Keratinocyte (primary cell): ENCODE data around the gene HERC4. TPM values are rescaled to one million over a fixed set of nuclear protein-coding genes. Genes with fewer than 3 reads are reported as not detected.

Experiments
- DNase-seq: peaks from one replicate; pipeline ENCODE4 v3.0.0-alpha.2; 2011; ENCODE audit warnings: low read depth, missing footprints, low spot score
- FAIRE-seq: peaks from 2 replicates; lab custom pipeline; 2011; peaks lifted over from hg19 to GRCh38; lab: Jason Lieb, UNC
- H2AFZ ChIP-seq: 2 replicates; pipeline ENCODE4 v1.6.0; 2012; ENCODE audit warnings: low read length, control low read depth, inconsistent platforms; ENCODE audit not compliant: control insufficient read depth
- H3K27ac ChIP-seq: 2 replicates; pipeline ENCODE4 v1.5.1; 2011; ENCODE audit warnings: low read length; ENCODE audit not compliant: control insufficient read depth, insufficient read depth
- H3K27me3 ChIP-seq: 3 replicates; pipeline ENCODE4 v1.6.0; 2011; ENCODE audit warnings: low read length; ENCODE audit not compliant: control insufficient read depth, insufficient read depth; ENCODE audit errors: extremely low read depth
- H3K36me3 ChIP-seq, 2 experiments: 2 replicates in 1 of 2; 3 replicates in 1 of 2; pipeline ENCODE4 v1.5.1; 2011; ENCODE audit warnings: low read length in 2 of 2, mild to moderate bottlenecking in 1 of 2; ENCODE audit not compliant: control insufficient read depth in 2 of 2, insufficient read depth in 2 of 2; ENCODE audit errors: extremely low read depth in 1 of 2
- H3K4me1 ChIP-seq: 3 replicates; pipeline ENCODE4 v1.5.1; 2011; ENCODE audit warnings: low read length; ENCODE audit not compliant: control insufficient read depth, insufficient read depth; ENCODE audit errors: extremely low read depth
- H3K4me2 ChIP-seq: 3 replicates; pipeline ENCODE4 v1.6.0; 2011; ENCODE audit warnings: low read depth, low read length; ENCODE audit not compliant: control insufficient read depth, insufficient read depth; ENCODE audit errors: extremely low read depth
- H3K4me3 ChIP-seq, 3 experiments: fragments of 200-600 bp in 1 of 3; sonication (generic) in 1 of 3; 2 replicates in 2 of 3; 3 replicates in 1 of 3; pipeline ENCODE4 v1.5.1; 2011 to 2016; ENCODE audit warnings: low read length in 3 of 3, mild to moderate bottlenecking in 3 of 3, control low read depth in 2 of 3, inconsistent platforms in 1 of 3, low read depth in 1 of 3, mixed read lengths in 1 of 3, mixed run types in 1 of 3, moderate library complexity in 1 of 3; ENCODE audit not compliant: control insufficient read depth in 2 of 3, insufficient read depth in 2 of 3; ENCODE audit errors: extremely low read depth in 1 of 3
- H3K79me2 ChIP-seq: 2 replicates; pipeline ENCODE4 v1.6.0; 2012; ENCODE audit warnings: low read length; ENCODE audit not compliant: control insufficient read depth, insufficient read depth
- H3K9ac ChIP-seq: 3 replicates; pipeline ENCODE4 v1.6.0; 2011; ENCODE audit warnings: low read length; ENCODE audit not compliant: control insufficient read depth, insufficient read depth; ENCODE audit errors: extremely low read depth
- H3K9me1 ChIP-seq: 3 replicates; pipeline ENCODE4 v1.6.0; 2011; ENCODE audit warnings: low read length; ENCODE audit not compliant: control insufficient read depth, insufficient read depth; ENCODE audit errors: extremely low read depth
- H3K9me3 ChIP-seq: 2 replicates; pipeline ENCODE4 v1.5.1; 2012; ENCODE audit warnings: low read depth, low read length; ENCODE audit not compliant: control insufficient read depth
- H4K20me1 ChIP-seq: 3 replicates; pipeline ENCODE4 v1.6.0; 2011; ENCODE audit warnings: low read length; ENCODE audit not compliant: control insufficient read depth, insufficient read depth; ENCODE audit errors: extremely low read depth
- EZH2 ChIP-seq: IDR thresholded peaks from one replicate; pipeline ENCODE4 v1.6.1; 2012; ENCODE audit warnings: inconsistent platforms, mild to moderate bottlenecking, low read length, moderate library complexity
- dilution Hi-C: fragments of 300-500 bp; cut with MboI; formaldehyde crosslinking; loops from one replicate; pipeline ENCODE4 v1.7.0; 2020; ENCODE audit warnings: low sequenced_read_pairs; ENCODE audit not compliant: extremely low pct_ligation_motif_present
- polyA plus RNA-seq, 5 experiments: library from polyadenylated mRNA; depleted of rRNA in 3 of 5; stranded (reverse) in 3 of 5; stranded (forward) in 1 of 5; unstranded in 1 of 5; fragments of >200 nt; gene quantifications; 1 replicate in 1 of 5; 2 replicates in 3 of 5; 3 replicates in 1 of 5; pipeline versions ENCODE4 v1.2.1 to v1.2.3, GENCODE V29; 2011 to 2012; ENCODE audit warnings: missing spikeins in 2 of 5, low read depth in 1 of 5, low replicate concordance in 1 of 5
- TF ChIP-seq, protein P1 (sequence below), 3 experiments: IDR thresholded peaks in 1 of 3; conservative IDR thresholded peaks in 1 of 3; optimal IDR thresholded peaks in 1 of 3; 2 replicates in 2 of 3; 3 replicates in 1 of 3; pipeline versions ENCODE3 to v1.5.1; 2011; ENCODE audit warnings: low read length in 3 of 3, mild to moderate bottlenecking in 3 of 3, moderate library complexity in 2 of 3, control low read depth in 1 of 3, inconsistent platforms in 1 of 3; ENCODE audit not compliant: insufficient read depth in 2 of 3; ENCODE audit errors: extremely low read depth in 1 of 3

HERC4 gene
- polyA plus RNA-seq, 1 donor (not counting 4 experiments of a cell fraction or from before 2014, with no cell fraction given): 42.9 TPM

DNA sequence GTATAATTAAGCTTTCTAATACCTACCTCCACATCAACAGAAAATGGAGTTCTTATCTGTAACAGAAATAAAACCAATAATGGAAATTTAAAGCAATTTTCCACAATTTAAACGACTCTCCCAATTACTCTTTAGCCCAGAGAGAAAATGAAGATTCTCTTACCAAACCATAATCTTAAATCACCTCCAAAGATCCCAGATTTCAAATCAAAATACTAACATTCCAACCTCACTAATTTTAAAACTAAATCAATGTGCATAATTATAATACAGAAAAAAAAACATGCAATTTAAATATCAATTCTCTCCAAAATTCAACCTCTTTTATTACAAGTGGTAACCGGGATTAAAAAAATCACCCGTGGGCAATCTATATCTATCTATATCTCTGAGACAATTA, 1.5 kb downstream of the HERC4 start:
- FAIRE-seq: no peak

DNA sequence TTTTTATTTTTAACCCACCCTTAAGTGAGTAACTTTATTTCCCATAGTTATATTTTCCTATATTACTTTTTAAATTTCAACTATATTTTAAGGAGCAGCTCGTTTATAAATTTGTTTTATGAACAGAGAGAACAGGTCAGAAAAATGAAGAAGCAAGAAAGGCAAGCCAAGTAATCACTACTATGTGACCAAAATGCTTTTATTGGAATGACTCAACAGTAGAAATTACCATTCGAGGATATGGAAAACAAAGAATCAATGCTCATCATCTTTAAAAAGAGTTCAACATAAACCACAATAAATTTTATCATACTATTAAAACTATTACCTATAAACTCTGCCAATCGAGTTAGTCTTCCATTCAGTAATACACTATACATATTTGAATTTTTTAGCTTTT, 7.6 kb downstream of the HERC4 start:
- Histone ChIP-seq H3K79me2 (peaks cover 65% of the 10 kb centered on the region), H2AFZ (no peak overlapping the region), H3K9me1 (no peaks in the 10 kb centered on the region), H3K4me3 (no peak overlapping the region), H3K36me3 (peaks cover 7 to 14% of the 10 kb centered on the region in 2 experiments), H3K9ac (no peak overlapping the region), H3K27me3 (no peaks in the 10 kb centered on the region), H3K4me1 (peaks cover 9% of the 10 kb centered on the region), H3K4me2 (no peak overlapping the region), H4K20me1 (peaks cover 3% of the 10 kb centered on the region), H3K27ac (no peak overlapping the region), H3K9me3 (no peaks in the 10 kb centered on the region)
- dilution Hi-C loops: no loop called here
- DNase-seq: no peak
- TF ChIP-seq, protein P1, sequence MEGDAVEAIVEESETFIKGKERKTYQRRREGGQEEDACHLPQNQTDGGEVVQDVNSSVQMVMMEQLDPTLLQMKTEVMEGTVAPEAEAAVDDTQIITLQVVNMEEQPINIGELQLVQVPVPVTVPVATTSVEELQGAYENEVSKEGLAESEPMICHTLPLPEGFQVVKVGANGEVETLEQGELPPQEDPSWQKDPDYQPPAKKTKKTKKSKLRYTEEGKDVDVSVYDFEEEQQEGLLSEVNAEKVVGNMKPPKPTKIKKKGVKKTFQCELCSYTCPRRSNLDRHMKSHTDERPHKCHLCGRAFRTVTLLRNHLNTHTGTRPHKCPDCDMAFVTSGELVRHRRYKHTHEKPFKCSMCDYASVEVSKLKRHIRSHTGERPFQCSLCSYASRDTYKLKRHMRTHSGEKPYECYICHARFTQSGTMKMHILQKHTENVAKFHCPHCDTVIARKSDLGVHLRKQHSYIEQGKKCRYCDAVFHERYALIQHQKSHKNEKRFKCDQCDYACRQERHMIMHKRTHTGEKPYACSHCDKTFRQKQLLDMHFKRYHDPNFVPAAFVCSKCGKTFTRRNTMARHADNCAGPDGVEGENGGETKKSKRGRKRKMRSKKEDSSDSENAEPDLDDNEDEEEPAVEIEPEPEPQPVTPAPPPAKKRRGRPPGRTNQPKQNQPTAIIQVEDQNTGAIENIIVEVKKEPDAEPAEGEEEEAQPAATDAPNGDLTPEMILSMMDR (optimal IDR thresholded peaks at IDR 0.05 in 1 of 3, IDR thresholded peaks at IDR 0.05 in 1 of 3, conservative IDR thresholded peaks at IDR 0.05 in 1 of 3; ENCODE audit: extremely low read depth in 1 of 3, insufficient read depth in 2 of 3, low read length in 3 of 3): no peak
- TF ChIP-seq EZH2: no peak
- no peak for FAIRE-seq

More for the DNA sequence above, 1.5 kb downstream of the HERC4 start:
- Histone ChIP-seq H2AFZ (no peak overlapping the region), H3K9ac (peak overlapping the region; percentile 98), H3K4me1 (peaks cover 20% of the 10 kb centered on the region), H4K20me1 (peaks cover 3% of the 10 kb centered on the region), H3K79me2 (peaks cover 60% of the 10 kb centered on the region), H3K9me1 (no peaks in the 10 kb centered on the region), H3K27me3 (no peaks in the 10 kb centered on the region), H3K4me3 (peak overlapping the region; percentile 91 to 100 (median 93)), H3K9me3 (no peaks in the 10 kb centered on the region), H3K27ac (peak overlapping the region; percentile 96), H3K36me3 (peaks cover 0 to 3% of the 10 kb centered on the region in 2 experiments), H3K4me2 (peak overlapping the region; percentile 72)
- dilution Hi-C loops: no loop called here
- no peak for TF ChIP-seq EZH2
- TF ChIP-seq, protein P1 (optimal IDR thresholded peaks at IDR 0.05 in 1 of 3, IDR thresholded peaks at IDR 0.05 in 1 of 3, conservative IDR thresholded peaks at IDR 0.05 in 1 of 3; ENCODE audit: extremely low read depth in 1 of 3, insufficient read depth in 2 of 3, low read length in 3 of 3): no peak
- no peak for DNase-seq
